Colonic mucosa (tissue), 4 donors: Measurements from ENCODE around the gene CLDND2. TPM values are rescaled to one million over a fixed set of nuclear protein-coding genes. Genes with fewer than 3 reads are reported as not detected.

ENCODE experiments used
- DNase-seq: peaks from one replicate; pipeline ENCODE4 v3.0.0-alpha.2; 2020
- H3K27ac ChIP-seq: fragments of 200-600 bp; one replicate; pipeline ENCODE4 v1.8.0; 2021
- H3K27me3 ChIP-seq: fragments of 200-600 bp; one replicate; pipeline ENCODE4 v1.8.0; 2021
- H3K36me3 ChIP-seq: fragments of 200-600 bp; one replicate; pipeline ENCODE4 v1.8.0; 2021
- H3K4me1 ChIP-seq: fragments of 200-600 bp; one replicate; pipeline ENCODE4 v1.8.0; 2021; ENCODE audit warnings: mild to moderate bottlenecking
- H3K4me3 ChIP-seq: fragments of 200-600 bp; one replicate; pipeline ENCODE4 v1.8.0; 2021
- H3K9ac ChIP-seq, 2 donors: one replicate each; pipeline ENCODE4 v1.7.0; 2013; ENCODE audit warnings: control low read depth in 2 of 2, low read depth in 2 of 2, low read length in 2 of 2
- H3K9me3 ChIP-seq: fragments of 200-600 bp; one replicate; pipeline ENCODE4 v1.8.0; 2021
- CTCF ChIP-seq: fragments of 200-600 bp; IDR thresholded peaks from one replicate; pipeline ENCODE4 v1.8.0; 2022; ENCODE audit warnings: antibody characterized with exemption, mild to moderate bottlenecking
- intact Hi-C: fragments of 100-400 bp; cut with DNase I; formaldehyde crosslinking; loops from one replicate; pipeline ENCODE4 v1.14.1; 2022
- total RNA-seq, 2 donors: library from RNA; stranded (reverse); fragmentation: NEBNext Ultra II Directional in 1 of 2; extraction: Animal tissue kit (Norgen Biotek cat#: 25700) in 1 of 2; gene quantifications; one replicate each; pipeline ENCODE4 v1.2.1, GENCODE V29; 2021
- donor health status: healthy.
- donor health status: DM: no; HTN: no; CAD: no.
- donor health status: DM: no; HTN: no; CAD: no.

CLDND2 gene
- total RNA-seq, 2 donors from 2014 or later = 2.9 TPM; not detected in 1

GRCh38 chr19:51329411-51329810 is 39.4 kb downstream of the CLDND2 start:
- no peak overlapping the region for H3K27ac ChIP-seq
- H3K4me3 ChIP-seq = no peak overlapping the region
- H3K9ac ChIP-seq = no peak overlapping the region
- H3K9me3 ChIP-seq = no peaks in the 10 kb centered on the region
- no peak for TF ChIP-seq CTCF
- no peaks in the 10 kb centered on the region for H3K4me1 ChIP-seq
- intact Hi-C loops = no loop called here
- no peaks in the 10 kb centered on the region for H3K36me3 ChIP-seq
- DNase-seq = no peak
- peaks cover 16% of the 10 kb centered on the region for H3K27me3 ChIP-seq

GRCh38 chr19:51327066-51328001 is 41.5 kb downstream of the CLDND2 start:
- no peak overlapping the region for H3K9ac ChIP-seq
- no peak overlapping the region for H3K27ac ChIP-seq
- no peaks in the 10 kb centered on the region for H3K9me3 ChIP-seq
- no peaks in the 10 kb centered on the region for H3K36me3 ChIP-seq
- H3K27me3 ChIP-seq = peaks cover 16% of the 10 kb centered on the region
- H3K4me3 ChIP-seq = no peak overlapping the region
- no peaks in the 10 kb centered on the region for H3K4me1 ChIP-seq
- TF ChIP-seq CTCF = no peak
- peak; percentile 61 for DNase-seq
- intact Hi-C loops = no loop called here

GRCh38 chr19:51326216-51327065 is 42.4 kb downstream of the CLDND2 start:
- Histone ChIP-seq H3K36me3 (no peaks in the 10 kb centered on the region), H3K9me3 (no peaks in the 10 kb centered on the region), H3K27me3 (peaks cover 16% of the 10 kb centered on the region), H3K4me1 (no peaks in the 10 kb centered on the region), H3K27ac (no peak overlapping the region), H3K9ac (no peak overlapping the region), H3K4me3 (no peak overlapping the region)
- no peak for TF ChIP-seq CTCF
- intact Hi-C loops = no loop called here
- DNase-seq = no peak

- no peak overlapping the region for H3K27ac ChIP-seq
- intact Hi-C loops = no loop called here
These were observed 43.4 kb downstream of the CLDND2 start for GRCh38 chr19:51325161-51325976.

More at GRCh38 chr19:51325161-51325976, 43.4 kb downstream of the CLDND2 start:
- no peaks in the 10 kb centered on the region for H3K9me3 ChIP-seq
- DNase-seq = no peak
- H3K9ac ChIP-seq = no peak overlapping the region
- no peaks in the 10 kb centered on the region for H3K36me3 ChIP-seq
- H3K4me3 ChIP-seq = no peak overlapping the region
- TF ChIP-seq CTCF = no peak
- no peaks in the 10 kb centered on the region for H3K4me1 ChIP-seq
- H3K27me3 ChIP-seq = peaks cover 16% of the 10 kb centered on the region
